Astrocyte (in vitro differentiated cells and primary cell): ENCODE results near the gene METTL22.

Experiments
- EZH2 ChIP-seq: IDR thresholded peaks from 2 replicates; pipeline ENCODE4 v1.6.1; 2012; ENCODE audit warnings: mild to moderate bottlenecking, low read length, inconsistent platforms; ENCODE audit not compliant: insufficient read depth
- TF ChIP-seq, protein P1 (sequence below): IDR thresholded peaks from 2 replicates; pipeline ENCODE4 v1.5.1; 2011; ENCODE audit warnings: low read depth, mild to moderate bottlenecking, inconsistent platforms, low read length, moderate library complexity; ENCODE audit not compliant: insufficient read depth

DNA sequence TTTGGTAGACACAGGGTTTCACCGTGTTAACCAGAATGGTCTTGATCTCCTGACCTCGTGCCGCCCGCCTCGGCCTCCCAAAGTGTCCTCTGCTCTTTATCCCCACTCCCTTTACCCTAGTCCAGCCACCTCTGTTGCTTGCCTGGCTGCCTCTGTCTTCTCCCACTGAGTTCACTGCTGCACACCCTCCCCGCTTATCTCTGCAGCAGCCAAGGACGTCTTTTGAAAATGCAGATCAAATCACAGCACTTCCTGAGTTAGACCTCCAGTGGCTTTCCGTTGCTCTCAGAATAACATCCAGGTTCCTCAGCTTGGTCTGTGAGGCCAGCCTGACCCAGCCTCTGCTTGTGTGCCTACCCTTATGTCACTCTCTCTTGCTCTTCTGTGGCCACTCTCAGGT lies 5.4 kb downstream of the METTL22 start:
- TF ChIP-seq, protein P1, sequence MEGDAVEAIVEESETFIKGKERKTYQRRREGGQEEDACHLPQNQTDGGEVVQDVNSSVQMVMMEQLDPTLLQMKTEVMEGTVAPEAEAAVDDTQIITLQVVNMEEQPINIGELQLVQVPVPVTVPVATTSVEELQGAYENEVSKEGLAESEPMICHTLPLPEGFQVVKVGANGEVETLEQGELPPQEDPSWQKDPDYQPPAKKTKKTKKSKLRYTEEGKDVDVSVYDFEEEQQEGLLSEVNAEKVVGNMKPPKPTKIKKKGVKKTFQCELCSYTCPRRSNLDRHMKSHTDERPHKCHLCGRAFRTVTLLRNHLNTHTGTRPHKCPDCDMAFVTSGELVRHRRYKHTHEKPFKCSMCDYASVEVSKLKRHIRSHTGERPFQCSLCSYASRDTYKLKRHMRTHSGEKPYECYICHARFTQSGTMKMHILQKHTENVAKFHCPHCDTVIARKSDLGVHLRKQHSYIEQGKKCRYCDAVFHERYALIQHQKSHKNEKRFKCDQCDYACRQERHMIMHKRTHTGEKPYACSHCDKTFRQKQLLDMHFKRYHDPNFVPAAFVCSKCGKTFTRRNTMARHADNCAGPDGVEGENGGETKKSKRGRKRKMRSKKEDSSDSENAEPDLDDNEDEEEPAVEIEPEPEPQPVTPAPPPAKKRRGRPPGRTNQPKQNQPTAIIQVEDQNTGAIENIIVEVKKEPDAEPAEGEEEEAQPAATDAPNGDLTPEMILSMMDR: no peak
- TF ChIP-seq EZH2: no peak
